GM12891 (cell line): Measurements from ENCODE around the gene F12.
"Not testable (repeated sequence)": the region's sequence is repeated elsewhere in the genome, so short reads cannot be mapped to it uniquely, and the experiment has no call there.

Source experiments
- POLR2A ChIP-seq: IDR thresholded peaks from 2 replicates; pipeline ENCODE4 v1.6.1; 2011; ENCODE audit warnings: low read depth, low read length, control low read depth
- TAF1 ChIP-seq: IDR thresholded peaks from 2 replicates; pipeline ENCODE4 v1.6.1; 2011; ENCODE audit warnings: low read depth, low read length, control low read depth

GRCh38 chr5:177360740-177361139 is 48.6 kb downstream of the F12 start:
- TF ChIP-seq TAF1, POLR2A: not testable (repeated sequence)
